Measurements from ENCODE around the gene ANKRD16. TPM values are rescaled to one million over a fixed set of nuclear protein-coding genes. Genes with fewer than 3 reads are reported as not detected.
"Not testable (repeated sequence)": the region's sequence is repeated elsewhere in the genome, so short reads cannot be mapped to it uniquely, and the experiment has no call there.

Gene ANKRD16
- total RNA-seq, 1 donor from 2014 or later: 10.4 TPM

GRCh38 chr10:5888351-5888750, 1.3 kb downstream of the ANKRD16 start:
- intact Hi-C loops (cut with DNase I): loop anchor here (2.0 kb wide), 1 partner anchor 38 kb away; no protein-coding TSS in a partner anchor
- Histone ChIP-seq H3K4me1 (peaks cover 2 to 25% of the 10 kb centered on the region in 2 donors), H3K36me3 (peaks cover 13 to 17% of the 10 kb centered on the region in 2 donors), H3K9me3 (no peaks in the 10 kb centered on the region), H3K27ac (no peak overlapping the region), H3K27me3 (no peaks in the 10 kb centered on the region), H3K4me3 (peak overlapping the region; percentile 80 to 95)
- DNase-seq (ENCODE audit: low spot score in 2 of 2): peak in 1 of 2 donors; percentile 24
- TF ChIP-seq, protein P1, sequence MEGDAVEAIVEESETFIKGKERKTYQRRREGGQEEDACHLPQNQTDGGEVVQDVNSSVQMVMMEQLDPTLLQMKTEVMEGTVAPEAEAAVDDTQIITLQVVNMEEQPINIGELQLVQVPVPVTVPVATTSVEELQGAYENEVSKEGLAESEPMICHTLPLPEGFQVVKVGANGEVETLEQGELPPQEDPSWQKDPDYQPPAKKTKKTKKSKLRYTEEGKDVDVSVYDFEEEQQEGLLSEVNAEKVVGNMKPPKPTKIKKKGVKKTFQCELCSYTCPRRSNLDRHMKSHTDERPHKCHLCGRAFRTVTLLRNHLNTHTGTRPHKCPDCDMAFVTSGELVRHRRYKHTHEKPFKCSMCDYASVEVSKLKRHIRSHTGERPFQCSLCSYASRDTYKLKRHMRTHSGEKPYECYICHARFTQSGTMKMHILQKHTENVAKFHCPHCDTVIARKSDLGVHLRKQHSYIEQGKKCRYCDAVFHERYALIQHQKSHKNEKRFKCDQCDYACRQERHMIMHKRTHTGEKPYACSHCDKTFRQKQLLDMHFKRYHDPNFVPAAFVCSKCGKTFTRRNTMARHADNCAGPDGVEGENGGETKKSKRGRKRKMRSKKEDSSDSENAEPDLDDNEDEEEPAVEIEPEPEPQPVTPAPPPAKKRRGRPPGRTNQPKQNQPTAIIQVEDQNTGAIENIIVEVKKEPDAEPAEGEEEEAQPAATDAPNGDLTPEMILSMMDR (IDR thresholded peaks at IDR 0.05): no peak

DNA sequence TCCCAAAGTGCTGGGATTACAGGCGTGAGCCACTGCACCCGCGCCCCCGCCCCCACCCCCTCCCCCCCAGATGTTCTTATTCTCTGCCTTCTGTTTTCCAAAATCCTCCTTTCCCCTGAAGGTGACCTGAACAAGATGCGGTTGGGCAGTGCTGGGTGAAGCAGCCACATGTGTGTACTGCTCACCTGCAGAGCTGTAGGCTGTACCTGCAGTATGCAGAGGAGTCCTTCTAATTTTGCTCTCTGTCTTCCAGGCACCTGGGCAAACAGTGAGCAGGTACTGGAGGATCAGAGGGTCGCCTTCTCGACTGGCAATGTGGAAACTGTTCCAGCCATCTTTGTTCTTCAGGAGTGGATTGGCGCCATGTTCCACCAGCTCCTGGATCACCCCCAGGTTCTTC, 2.1 kb downstream of the ANKRD16 start:
- intact Hi-C loops (cut with DNase I): loop anchor here (2.0 kb wide), 1 partner anchor 39 kb away; no protein-coding TSS in a partner anchor
- Histone ChIP-seq H3K4me3 (no peak overlapping the region), H3K27ac (no peak overlapping the region), H3K9me3 (no peaks in the 10 kb centered on the region), H3K27me3 (no peaks in the 10 kb centered on the region), H3K36me3 (peaks cover 18 to 24% of the 10 kb centered on the region in 2 donors), H3K4me1 (peaks cover 2 to 22% of the 10 kb centered on the region in 2 donors)
- TF ChIP-seq, protein P1 (IDR thresholded peaks at IDR 0.05): no peak
- DNase-seq (ENCODE audit: low spot score in 2 of 2): peak in 1 of 2 donors; percentile 55

DNA sequence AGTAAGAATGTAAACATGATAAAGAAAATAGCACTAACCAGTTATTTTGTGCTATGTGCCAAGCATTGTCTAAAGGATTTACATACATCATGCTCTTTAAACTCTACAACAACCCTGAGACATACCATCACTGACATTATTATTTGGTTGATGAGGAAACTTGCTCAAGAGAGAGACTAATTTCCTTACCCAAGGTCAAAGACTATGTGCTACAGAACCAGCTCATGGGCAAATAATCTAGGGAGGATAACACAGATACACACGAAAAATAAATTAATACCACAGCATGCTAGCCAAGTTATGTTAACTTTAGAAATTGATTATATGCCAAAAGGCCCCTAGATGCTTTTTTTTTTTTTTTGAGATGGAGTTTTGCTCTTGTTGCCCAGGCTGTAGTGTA, 2.7 kb downstream of the ANKRD16 start:
- no peaks in the 10 kb centered on the region for H3K9me3 ChIP-seq
- H3K36me3 ChIP-seq: peaks cover 20 to 27% of the 10 kb centered on the region in 2 donors

DNA sequence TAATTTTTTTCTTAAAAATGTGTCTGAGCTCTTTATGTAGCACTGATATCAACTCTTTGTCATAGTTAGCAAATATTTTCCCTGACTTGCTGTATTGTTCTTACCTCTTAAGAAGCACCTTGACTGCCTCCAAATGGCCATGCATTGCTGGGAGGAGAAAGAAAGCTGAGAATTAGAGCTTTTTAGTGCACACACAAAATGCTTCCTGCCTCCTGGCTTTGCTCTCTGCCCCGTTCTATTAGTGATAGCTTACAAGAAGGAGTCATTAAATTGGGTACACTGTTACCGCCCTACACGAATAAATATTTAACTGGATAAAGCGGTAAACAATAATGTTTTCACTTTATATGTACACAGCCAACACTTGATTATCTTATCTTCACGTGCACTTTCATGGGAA, 4.1 kb downstream of the ANKRD16 start:
- Histone ChIP-seq H3K27me3 (no peaks in the 10 kb centered on the region), H3K9me3 (no peaks in the 10 kb centered on the region), H3K27ac (no peak overlapping the region), H3K36me3 (peaks cover 20 to 41% of the 10 kb centered on the region in 2 donors), H3K4me3 (no peak overlapping the region), H3K4me1 (peaks cover 2 to 10% of the 10 kb centered on the region in 2 donors)
- intact Hi-C loops (cut with DNase I): no loop called here
- TF ChIP-seq, protein P1 (IDR thresholded peaks at IDR 0.05): no peak
- peak in 1 of 2 donors; percentile 16 for DNase-seq (ENCODE audit: low spot score in 2 of 2)

More for the DNA sequence above, 2.7 kb downstream of the ANKRD16 start:
- H3K27ac ChIP-seq: no peak overlapping the region
- no peaks in the 10 kb centered on the region for H3K27me3 ChIP-seq
- peaks cover 2 to 21% of the 10 kb centered on the region in 2 donors for H3K4me1 ChIP-seq
- DNase-seq (ENCODE audit: low spot score in 2 of 2): no peak
- TF ChIP-seq, protein P1 (IDR thresholded peaks at IDR 0.05): no peak
- no peak overlapping the region for H3K4me3 ChIP-seq
- intact Hi-C loops (cut with DNase I): no loop called here

DNA sequence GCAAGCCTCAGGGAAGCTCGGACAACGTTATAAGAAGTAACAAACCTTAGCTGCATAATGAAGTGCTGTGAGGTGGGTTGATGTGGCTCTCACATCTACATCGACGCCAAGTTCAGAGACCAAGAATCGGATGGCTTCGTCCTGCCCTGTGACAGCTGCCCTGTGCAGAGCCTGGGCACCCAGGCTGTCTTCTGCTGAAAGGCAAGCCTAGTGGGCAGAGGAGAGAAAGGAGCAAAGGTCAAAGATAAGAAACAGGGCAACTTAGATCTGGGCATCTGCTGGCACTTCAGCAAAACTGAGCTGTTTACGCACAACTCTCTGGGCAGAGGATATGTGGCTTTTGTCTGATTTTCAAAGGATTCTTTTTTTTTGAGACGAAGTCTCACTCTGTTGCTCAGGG, 6.7 kb downstream of the ANKRD16 start:
- Histone ChIP-seq H3K9me3 (no peaks in the 10 kb centered on the region), H3K36me3 (peaks cover 25 to 59% of the 10 kb centered on the region in 2 donors), H3K4me3 (no peak overlapping the region), H3K4me1 (peaks cover 2 to 4% of the 10 kb centered on the region in 2 donors), H3K27me3 (no peaks in the 10 kb centered on the region), H3K27ac (no peak overlapping the region)
- DNase-seq (ENCODE audit: low spot score in 2 of 2): peak in 1 of 2 donors; percentile 30
- TF ChIP-seq, protein P1 (IDR thresholded peaks at IDR 0.05): no peak
- intact Hi-C loops (cut with DNase I): no loop called here

GRCh38 chr10:5877041-5877440, 12.7 kb downstream of the ANKRD16 start:
- intact Hi-C loops (cut with DNase I): loop anchor here (10.0 kb wide), 1 partner anchor 1052 kb away; the partner anchor contains the start of gene AKR1E2
- not testable (repeated sequence) for H3K27ac ChIP-seq; DNase-seq (ENCODE audit: low spot score in 2 of 2); H3K9me3 ChIP-seq; H3K27me3 ChIP-seq; H3K4me1 ChIP-seq; H3K4me3 ChIP-seq
- peaks cover 11 to 51% of the 10 kb centered on the region in 2 donors for H3K36me3 ChIP-seq

Measured in ascending aorta (tissue), 2 donors.